DOHH2 (cell line): ENCODE measurements around the gene FAM43B.

Experiments
- CTCF ChIP-seq: fragments of 200-600 bp; sonication (generic); IDR thresholded peaks from one replicate; pipeline ENCODE4 v1.5.1; 2014; ENCODE audit warnings: antibody characterized with exemption, mild to moderate bottlenecking, low read depth, low read length; ENCODE audit not compliant: poor library complexity, severe bottlenecking
- EZH2phosphoT487 ChIP-seq: fragments of 200-600 bp; sonication (generic); IDR thresholded peaks from 2 replicates; pipeline ENCODE4 v1.6.1; 2017; ENCODE audit warnings: borderline replicate concordance, mild to moderate bottlenecking, antibody characterized with exemption, low read length, moderate library complexity, mixed read lengths

- no peak for TF ChIP-seq CTCF
- no peak for TF ChIP-seq EZH2phosphoT487
These were observed 40.6 kb upstream of the FAM43B start for GRCh38 chr1:20511518-20512428.
